HG02938 (cell line): ENCODE data around the gene KIAA1549.

ENCODE experiments used
- ATAC-seq: cut with Tn5 transposase; IDR thresholded peaks from one replicate; pipeline ENCODE4 v1.9.1; 2021; ENCODE audit warnings: mild to moderate bottlenecking, moderate library complexity; ENCODE audit not compliant: unreplicated experiment

Gene KIAA1549

DNA sequence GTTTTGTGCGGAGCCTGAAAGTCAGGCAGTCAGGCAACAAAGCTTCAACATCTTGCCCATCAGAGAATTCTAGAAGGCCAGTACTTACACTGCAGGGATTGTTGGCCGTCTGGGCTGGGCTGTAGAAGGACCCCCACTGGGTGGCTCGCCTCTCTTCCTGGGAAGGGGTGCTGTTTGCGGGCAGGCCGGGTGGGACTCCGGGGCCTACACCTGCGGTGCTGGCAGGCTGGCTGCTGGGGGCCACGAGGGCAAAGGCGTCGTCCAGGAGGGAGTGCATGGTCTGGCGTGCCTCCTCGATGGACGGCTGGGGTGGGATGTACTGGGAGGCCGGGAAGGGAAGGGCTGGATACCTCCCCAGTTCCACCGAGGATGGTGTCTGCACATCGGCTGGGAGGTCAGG lies 120.1 kb downstream of the KIAA1549 start:
- ATAC-seq: no peak

- no peak for ATAC-seq
Measured at GRCh38 chr7:138857728-138858127, 123.5 kb downstream of the KIAA1549 start.

GRCh38 chr7:138854115-138854645 lies 127.0 kb downstream of the KIAA1549 start:
- no peak for ATAC-seq

DNA sequence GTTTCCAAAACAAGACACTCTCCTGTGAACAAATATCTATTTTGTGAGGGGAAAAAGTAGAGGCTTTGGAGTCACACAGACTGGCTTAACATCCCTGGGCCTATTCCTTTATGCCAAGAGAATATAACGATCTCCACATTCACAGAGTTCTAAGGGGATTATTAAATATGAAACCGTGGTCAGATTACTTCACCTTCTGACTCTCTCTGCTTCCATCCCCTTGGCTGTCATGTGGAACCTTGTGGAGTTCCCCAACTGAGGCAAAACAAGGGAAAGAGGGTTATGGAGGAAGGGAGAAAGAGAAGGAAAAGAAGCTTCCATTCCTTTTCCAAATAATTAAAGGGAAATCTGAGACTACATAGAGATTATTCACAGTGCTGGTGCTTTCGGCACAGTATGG lies 127.7 kb downstream of the KIAA1549 start:
- ATAC-seq: no peak

DNA sequence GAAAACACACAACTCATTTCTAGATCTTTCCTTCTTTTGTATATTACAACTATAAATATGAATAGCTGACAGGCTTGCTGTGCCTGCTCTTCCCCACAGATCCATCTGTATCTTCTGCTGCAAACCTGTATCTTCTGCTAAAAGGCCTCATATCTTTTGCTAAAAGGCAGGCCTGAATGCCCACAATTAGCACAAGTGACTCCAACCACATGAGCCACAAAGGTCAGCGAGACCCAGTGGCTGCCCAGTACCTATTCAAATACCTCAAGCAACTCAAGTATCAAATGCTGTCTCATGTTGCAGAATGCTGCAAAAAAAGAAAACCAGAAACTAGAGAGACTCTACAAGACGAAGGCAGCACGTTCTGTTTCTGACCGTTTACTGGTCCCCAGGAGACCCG lies 128.7 kb downstream of the KIAA1549 start:
- ATAC-seq: no peak

GRCh38 chr7:138849701-138850100 lies 131.5 kb downstream of the KIAA1549 start:
- ATAC-seq: no peak

GRCh38 chr7:138848056-138848980 lies 132.9 kb downstream of the KIAA1549 start:
- no peak for ATAC-seq

DNA sequence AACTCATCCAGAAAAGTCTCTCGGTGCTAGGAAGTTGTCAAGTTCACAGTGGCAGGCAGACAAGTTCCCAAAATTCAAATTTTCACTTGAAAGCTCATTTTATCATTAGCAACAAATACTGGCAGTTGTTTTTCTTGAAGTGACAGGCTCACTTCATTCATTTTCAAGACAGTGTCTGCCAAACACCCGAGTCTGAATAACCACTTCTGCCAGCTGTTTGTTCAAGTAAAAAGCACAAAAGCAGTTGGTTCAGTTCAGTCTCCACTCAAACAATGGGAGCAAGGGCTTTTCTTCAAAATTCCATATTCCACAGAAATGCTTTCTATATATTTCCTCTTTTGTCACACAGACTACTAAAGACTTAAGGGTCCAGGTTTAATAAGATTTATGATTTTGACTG lies 135.5 kb downstream of the KIAA1549 start:
- ATAC-seq: no peak

DNA sequence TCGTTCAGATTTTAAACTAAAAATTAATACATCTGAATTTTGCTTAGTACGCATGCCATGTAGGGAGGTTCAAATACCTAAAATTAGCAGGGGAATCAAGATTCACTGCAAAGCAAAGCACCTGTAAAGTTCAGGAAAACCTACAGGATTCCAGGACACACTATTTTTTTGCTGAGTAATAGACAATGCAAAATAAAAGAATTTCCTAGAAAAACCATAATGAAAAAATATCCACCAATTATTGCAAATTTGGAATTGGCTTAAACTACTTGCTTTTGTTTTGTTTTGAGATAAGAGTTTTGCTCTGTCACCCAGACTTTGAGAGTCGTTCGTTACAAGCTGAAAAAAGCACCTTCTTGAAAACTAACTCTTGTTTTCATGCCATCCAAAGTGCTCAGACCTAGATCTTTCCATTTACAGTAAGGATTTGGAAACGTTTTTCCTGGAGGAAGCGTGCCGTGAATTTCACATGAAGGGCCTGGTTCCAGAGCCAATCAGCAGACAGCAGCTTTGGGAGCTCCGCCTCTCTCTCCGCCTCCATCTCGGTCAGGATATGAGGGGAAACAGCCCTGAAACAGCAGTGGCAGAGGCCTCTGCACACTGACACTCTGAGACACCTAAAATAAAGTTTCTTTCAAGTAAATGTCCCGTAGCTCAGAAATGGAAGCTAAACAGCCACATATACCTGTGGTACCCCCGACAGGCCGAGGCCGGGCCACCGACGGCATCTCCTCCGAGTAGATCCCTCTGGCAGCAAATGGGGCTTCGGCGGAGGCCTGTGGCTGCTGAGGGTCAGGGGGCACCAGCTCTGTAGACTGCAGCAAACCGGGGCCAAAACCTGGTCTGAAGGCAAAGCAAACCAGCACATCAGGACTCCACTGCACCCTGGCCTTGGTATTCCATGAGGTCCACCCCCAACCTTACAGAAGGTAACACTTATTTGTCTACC lies 137.3 kb downstream of the KIAA1549 start:
- ATAC-seq: no peak

- ATAC-seq: no peak
Measured at GRCh38 chr7:138842111-138842510, 139.1 kb downstream of the KIAA1549 start.

DNA sequence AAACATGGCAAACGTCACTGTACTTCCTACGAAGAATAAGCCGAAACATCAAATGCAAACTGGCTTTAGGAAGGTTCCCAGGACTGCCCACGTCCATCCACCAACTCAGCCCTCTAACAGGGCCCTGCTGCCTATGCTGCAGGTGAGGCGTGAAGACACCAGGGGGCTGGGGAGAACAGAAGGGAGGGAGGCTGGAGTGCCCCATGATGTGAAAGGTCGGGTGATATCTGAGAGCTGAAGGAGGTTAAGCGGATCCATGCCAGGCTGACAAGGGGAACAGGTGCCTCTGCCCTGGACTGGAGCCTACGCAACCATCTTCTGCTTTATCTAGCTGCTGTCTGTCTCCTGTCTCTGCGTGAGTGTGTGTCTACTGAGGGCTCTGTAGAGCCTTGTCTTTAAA lies 143.0 kb downstream of the KIAA1549 start:
- ATAC-seq: no peak

DNA sequence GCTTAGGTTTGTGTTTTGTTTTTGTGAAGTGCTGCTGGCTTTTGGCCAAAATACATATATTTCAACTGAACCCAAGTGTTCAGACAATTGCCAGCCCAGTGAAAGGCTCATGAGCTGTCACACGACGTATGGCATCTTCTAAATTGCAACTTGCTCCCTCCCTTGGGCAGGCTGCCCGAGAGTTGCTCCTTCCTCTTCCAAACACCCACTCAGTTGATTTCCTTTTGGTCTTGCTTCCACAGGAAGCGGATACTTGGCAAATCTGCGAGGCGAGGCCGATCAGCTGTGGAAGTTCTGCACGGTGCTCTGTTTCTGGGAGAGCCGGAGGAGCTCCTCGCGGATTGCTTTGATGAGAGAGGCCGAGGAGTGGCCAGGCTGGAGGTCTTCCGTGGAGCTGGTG lies 143.6 kb downstream of the KIAA1549 start:
- ATAC-seq: no peak

GRCh38 chr7:138835087-138835486 lies 146.1 kb downstream of the KIAA1549 start:
- ATAC-seq: no peak

DNA sequence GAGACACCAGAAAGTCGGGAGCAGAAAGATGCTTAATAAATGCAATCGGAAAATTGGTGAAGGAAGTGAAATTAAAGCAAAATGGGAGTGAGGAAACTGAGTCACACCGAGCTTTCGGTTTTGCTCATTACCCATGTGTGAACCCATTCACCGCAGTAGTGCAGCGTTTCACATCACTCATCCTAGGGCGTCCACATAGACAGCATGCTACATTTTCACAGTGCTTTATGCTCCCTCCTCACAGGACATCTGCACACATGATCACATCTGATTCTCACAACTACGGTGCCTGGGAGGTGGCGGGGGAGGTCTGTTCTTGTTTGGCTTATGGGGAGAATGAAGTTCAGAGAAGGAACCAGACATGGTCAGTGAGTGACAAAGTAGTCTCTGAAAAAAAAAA lies 146.6 kb downstream of the KIAA1549 start:
- no peak for ATAC-seq

DNA sequence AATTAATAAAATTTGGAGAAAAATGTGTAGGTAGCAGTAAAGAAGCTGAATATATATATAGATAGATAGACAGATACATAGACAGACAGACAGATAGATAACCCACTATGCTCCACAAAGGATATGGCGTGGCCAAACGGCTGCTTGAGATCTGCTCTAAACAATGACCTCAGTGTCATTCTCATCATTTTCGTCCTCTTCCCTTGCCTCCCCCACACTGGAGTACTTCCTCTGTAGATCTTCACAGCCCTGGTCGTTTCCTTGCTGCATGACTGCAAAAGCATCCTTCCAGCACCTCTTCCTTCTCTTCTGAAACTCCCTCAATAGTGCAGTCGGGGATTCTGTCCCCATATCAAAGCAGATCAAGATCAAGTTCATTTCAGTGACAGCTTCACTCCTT lies 147.6 kb downstream of the KIAA1549 start:
- no peak for ATAC-seq

DNA sequence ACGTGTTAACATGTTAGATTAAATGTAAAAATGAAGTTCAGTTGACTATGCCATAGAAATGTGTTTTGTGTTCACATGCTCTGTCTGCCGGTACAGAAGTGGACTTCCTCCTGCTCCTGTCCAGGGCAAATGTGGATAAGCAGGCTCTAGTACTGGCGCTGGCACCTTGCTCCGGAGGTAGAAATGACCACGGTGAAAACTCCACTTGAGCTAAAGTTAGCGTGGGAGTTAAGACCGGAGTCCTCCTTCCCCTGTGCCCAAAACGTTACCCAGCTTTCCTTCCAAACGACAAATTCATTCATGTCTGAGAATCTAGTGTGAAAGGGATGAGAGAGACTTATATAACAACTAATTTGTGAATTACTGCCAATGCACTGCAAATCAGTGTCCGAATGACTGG lies 148.2 kb downstream of the KIAA1549 start:
- ATAC-seq: no peak

GRCh38 chr7:138829335-138829734 lies 151.9 kb downstream of the KIAA1549 start:
- ATAC-seq: no peak

- no peak for ATAC-seq
Measured at GRCh38 chr7:138828302-138828701, 152.9 kb downstream of the KIAA1549 start.

GRCh38 chr7:138825049-138825721 lies 156.0 kb downstream of the KIAA1549 start:
- ATAC-seq: no peak

DNA sequence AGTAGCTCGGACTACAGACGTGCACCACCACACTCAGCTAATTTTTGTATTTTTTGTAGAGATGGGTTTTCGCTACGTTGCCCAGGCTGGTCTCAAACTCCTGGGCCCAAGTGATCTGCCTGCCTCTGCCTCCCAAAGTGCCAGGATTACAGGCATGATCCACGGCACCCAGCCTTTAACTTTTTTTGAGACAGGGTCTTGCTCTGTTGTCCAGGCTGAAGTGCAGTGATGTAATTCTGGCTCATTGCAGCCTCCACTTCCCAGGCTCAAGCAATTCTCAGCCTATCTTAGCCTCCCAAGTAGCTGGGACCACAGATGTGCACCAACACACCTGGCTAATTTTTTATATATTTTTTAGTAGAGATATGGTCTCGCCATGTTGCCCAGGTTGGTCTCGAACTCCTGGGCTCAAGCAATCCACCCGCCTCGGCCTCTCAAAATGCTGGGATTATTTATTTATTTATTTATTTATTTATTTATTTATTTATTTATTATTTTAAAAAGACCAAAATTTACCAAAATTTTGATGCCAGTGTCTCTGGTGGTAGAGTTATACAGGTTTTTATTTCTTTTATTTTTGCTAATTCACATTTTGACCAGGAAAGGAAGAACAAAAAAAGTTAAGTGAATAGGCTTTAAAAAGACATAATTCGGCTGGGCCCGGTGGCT lies 158.2 kb downstream of the KIAA1549 start:
- no peak for ATAC-seq
